Measurements from ENCODE around the gene SSX2IP. TPM values are rescaled to one million over a fixed set of nuclear protein-coding genes. Genes with fewer than 3 reads are reported as not detected.

SSX2IP gene
- total and polyA plus RNA-seq, 8 donors: 2.6 to 24.5 (median 10.2) TPM

DNA sequence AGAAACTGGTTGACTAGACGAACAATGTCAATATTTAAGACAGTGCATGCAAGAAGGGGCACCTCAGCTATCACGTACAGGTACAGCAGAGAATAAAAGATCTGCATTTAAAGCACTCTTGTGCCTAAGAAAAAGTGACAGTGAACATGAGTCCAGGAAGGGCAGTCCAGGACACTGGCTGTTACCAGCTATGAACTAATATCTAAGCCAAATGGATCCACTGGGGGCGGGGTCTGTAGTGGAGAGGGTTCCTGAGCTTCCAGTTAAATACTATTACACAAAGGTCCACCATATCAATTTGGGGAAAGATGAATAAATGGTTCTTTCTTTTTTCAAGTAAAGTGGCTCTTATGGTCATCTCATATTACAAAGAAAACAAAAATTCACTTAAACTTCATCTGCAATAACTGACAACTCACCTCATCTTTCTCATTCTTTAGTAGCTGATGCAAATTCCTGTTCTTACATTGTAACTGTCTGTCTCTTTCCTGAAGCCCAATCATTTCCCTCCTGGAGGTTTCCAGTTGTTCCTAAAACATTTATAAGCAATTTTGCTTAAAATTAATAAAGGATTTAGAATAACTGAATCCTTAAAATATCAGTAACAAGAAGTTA, 24.5 kb downstream of the SSX2IP start:
- Histone ChIP-seq H3K27me3 (no peaks in the 10 kb centered on the region), H3K36me3 (peaks cover 0 to 12% (median 7%) of the 10 kb centered on the region in 4 donors), H3K27ac (no peak overlapping the region), H3K4me3 (no peak overlapping the region), H3K9me3 (no peaks in the 10 kb centered on the region), H3K4me1 (no peaks in the 10 kb centered on the region)
- DNase-seq: no peak
- intact Hi-C loops (cut with DNase I; ENCODE audit: low total_unique reads): no loop called here
- TF ChIP-seq EP300 (IDR thresholded peaks at IDR 0.05) (no peak), POLR2A (IDR thresholded peaks at IDR 0.05) (no peak), POLR2AphosphoS5 (IDR thresholded peaks at IDR 0.05) (no peak)
- TF ChIP-seq, protein P1, sequence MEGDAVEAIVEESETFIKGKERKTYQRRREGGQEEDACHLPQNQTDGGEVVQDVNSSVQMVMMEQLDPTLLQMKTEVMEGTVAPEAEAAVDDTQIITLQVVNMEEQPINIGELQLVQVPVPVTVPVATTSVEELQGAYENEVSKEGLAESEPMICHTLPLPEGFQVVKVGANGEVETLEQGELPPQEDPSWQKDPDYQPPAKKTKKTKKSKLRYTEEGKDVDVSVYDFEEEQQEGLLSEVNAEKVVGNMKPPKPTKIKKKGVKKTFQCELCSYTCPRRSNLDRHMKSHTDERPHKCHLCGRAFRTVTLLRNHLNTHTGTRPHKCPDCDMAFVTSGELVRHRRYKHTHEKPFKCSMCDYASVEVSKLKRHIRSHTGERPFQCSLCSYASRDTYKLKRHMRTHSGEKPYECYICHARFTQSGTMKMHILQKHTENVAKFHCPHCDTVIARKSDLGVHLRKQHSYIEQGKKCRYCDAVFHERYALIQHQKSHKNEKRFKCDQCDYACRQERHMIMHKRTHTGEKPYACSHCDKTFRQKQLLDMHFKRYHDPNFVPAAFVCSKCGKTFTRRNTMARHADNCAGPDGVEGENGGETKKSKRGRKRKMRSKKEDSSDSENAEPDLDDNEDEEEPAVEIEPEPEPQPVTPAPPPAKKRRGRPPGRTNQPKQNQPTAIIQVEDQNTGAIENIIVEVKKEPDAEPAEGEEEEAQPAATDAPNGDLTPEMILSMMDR (IDR thresholded peaks at IDR 0.05): no peak
- WGBS, 5 donors: 89 to 94% (median 92%) methylated on average over 3 of the region's 3 CpGs

DNA sequence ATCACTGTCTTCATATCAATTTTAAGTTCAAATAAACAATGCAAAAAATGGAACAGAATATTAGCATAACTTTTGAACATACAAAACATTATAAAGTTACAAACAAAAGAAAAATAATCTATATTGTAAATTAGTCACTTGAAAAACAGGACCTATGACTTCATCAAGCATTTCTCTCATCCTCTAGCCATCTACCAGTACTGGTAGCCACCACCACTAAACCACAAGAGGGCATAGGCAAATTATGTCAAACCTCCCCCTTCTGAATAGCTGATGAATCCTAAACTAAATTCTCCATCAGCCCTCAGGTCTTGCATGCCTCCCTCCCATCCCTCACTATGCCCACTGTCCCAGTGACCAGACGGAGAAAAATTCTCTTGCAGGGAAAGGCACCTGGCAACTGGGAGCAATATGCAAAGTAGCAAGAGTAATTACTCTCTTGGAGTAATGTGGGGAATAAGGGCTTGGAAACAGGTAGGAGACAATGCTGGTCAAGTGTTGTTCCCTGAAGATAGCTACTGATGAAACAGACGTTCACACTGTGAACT, 37.1 kb downstream of the SSX2IP start:
- no peak for DNase-seq
- H3K9me3 ChIP-seq: no peaks in the 10 kb centered on the region

DNA sequence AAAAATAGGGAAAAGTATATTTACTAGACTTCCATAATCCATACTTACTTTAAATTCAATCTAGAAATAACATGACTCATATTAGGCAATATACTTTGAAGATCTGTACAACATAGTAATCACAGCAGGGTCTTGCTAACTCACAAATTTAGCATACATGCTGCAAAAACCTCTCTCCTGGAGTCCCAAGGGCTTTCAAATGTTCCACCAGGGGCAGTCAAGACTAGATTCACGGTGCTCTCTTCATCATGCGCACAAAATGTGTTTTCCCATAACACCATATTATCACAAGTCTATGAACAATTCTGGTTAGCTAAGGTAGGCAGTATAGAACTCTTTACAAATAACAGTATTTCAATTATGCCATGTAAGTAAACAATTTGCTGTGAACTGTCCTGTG, 45.8 kb downstream of the SSX2IP start:
- intact Hi-C loops (cut with DNase I; ENCODE audit: low total_unique reads): no loop called here
- no peak overlapping the region for H3K27ac ChIP-seq
- no peak overlapping the region for H3K4me3 ChIP-seq
- TF ChIP-seq, protein P1 (IDR thresholded peaks at IDR 0.05): no peak
- no peak for TF ChIP-seq POLR2A (IDR thresholded peaks at IDR 0.05)
- TF ChIP-seq POLR2AphosphoS5 (IDR thresholded peaks at IDR 0.05): no peak
- no peaks in the 10 kb centered on the region for H3K4me1 ChIP-seq
- no peaks in the 10 kb centered on the region for H3K9me3 ChIP-seq
- H3K27me3 ChIP-seq: no peaks in the 10 kb centered on the region
- DNase-seq: no peak
- 92 to 100% (median 95%) methylated on average over 2 of the region's 2 CpGs for WGBS, 5 donors
- H3K36me3 ChIP-seq: peaks cover 0 to 14% (median 11%) of the 10 kb centered on the region in 4 donors

More for the DNA sequence above, 37.1 kb downstream of the SSX2IP start:
- WGBS, 5 donors: 84 to 95% (median 89%) methylated on average over 2 of the region's 2 CpGs
- H3K27ac ChIP-seq: no peak overlapping the region
- intact Hi-C loops (cut with DNase I; ENCODE audit: low total_unique reads): no loop called here
- peaks cover 0 to 51% (median 44%) of the 10 kb centered on the region in 4 donors for H3K36me3 ChIP-seq
- H3K4me3 ChIP-seq: no peak overlapping the region
- TF ChIP-seq POLR2AphosphoS5 (IDR thresholded peaks at IDR 0.05): no peak
- TF ChIP-seq EP300 (IDR thresholded peaks at IDR 0.05): no peak
- TF ChIP-seq, protein P1 (IDR thresholded peaks at IDR 0.05): no peak
- no peaks in the 10 kb centered on the region for H3K27me3 ChIP-seq
- H3K4me1 ChIP-seq: no peaks in the 10 kb centered on the region

DNA sequence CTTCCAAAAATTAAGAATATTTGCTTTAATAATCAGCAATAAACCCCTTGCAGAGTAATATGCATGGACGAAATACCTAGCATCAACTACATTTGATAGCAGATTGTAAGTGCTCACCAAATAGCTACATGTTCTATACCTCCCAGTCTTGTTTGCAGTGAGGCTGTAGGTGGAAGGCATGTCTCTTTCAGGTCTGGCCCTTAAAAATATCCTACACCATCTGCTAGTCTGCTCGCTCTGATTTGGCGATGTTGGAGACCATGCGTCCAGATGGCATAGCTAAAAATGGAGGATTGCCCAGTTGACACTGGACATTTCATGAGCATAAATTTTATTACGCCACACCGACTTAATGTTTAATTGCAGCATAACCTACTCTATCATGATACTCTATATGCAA, 47.1 kb downstream of the SSX2IP start:
- H3K4me1 ChIP-seq: no peaks in the 10 kb centered on the region
- DNase-seq: no peak
- H3K27me3 ChIP-seq: no peaks in the 10 kb centered on the region
- no peaks in the 10 kb centered on the region for H3K9me3 ChIP-seq
- intact Hi-C loops (cut with DNase I; ENCODE audit: low total_unique reads): no loop called here
- no peak overlapping the region for H3K27ac ChIP-seq
- WGBS, 5 donors: 90 to 93% (median 92%) methylated on average over 6 of the region's 6 CpGs
- no peak overlapping the region for H3K4me3 ChIP-seq
- TF ChIP-seq EP300 (IDR thresholded peaks at IDR 0.05) (no peak), POLR2AphosphoS5 (IDR thresholded peaks at IDR 0.05) (no peak), POLR2A (IDR thresholded peaks at IDR 0.05) (no peak)
- TF ChIP-seq, protein P1 (IDR thresholded peaks at IDR 0.05): no peak
- H3K36me3 ChIP-seq: peaks cover 0 to 14% (median 6%) of the 10 kb centered on the region in 4 donors

Measured in stomach (tissue), 9 donors.